SK-N-SH (cell line): ENCODE data around the gene GPR162.

Experiments
- EP300 ChIP-seq, 2 experiments: IDR thresholded peaks; 2 replicates each; pipeline versions ENCODE4 v1.4.0 to v1.6.1; 2012; ENCODE audit warnings: borderline replicate concordance in 1 of 2, low read depth in 1 of 2, low read length in 1 of 2
- FOXJ3 ChIP-seq: sonication (generic); formaldehyde crosslinking; IDR thresholded peaks from 2 replicates; pipeline ENCODE4 v1.5.1; 2020; ENCODE audit warnings: mild to moderate bottlenecking, missing genetic modification reagents
- MXI1 ChIP-seq: IDR thresholded peaks from 2 replicates; pipeline ENCODE4 v1.6.1; 2012; ENCODE audit warnings: mild to moderate bottlenecking, low read depth, low read length, improper control_type of control experiment
- POLR2AphosphoS5 ChIP-seq: IDR thresholded peaks from 2 replicates; pipeline ENCODE4 v1.6.1; 2012; ENCODE audit warnings: low read depth, low read length
- RAD21 ChIP-seq: IDR thresholded peaks from 2 replicates; pipeline ENCODE4 v1.6.1; 2012; ENCODE audit warnings: mild to moderate bottlenecking, low read length
- RCOR1 ChIP-seq: fragments of 150-350 bp; IDR thresholded peaks from 2 replicates; pipeline ENCODE4 v1.6.1; 2017; ENCODE audit warnings: antibody characterized with exemption, low read length
- RXRA ChIP-seq: IDR thresholded peaks from 2 replicates; pipeline ENCODE4 v1.4.0; 2012; ENCODE audit warnings: low read depth, mild to moderate bottlenecking, borderline replicate concordance
- SIN3A ChIP-seq: IDR thresholded peaks from 2 replicates; pipeline ENCODE4 v1.6.1; 2012; ENCODE audit warnings: low read depth, mild to moderate bottlenecking, low read length, moderate library complexity, borderline replicate concordance
- TAF1 ChIP-seq: IDR thresholded peaks from 2 replicates; pipeline ENCODE4 v1.6.1; 2012; ENCODE audit warnings: low read depth, mild to moderate bottlenecking, low read length, moderate library complexity, borderline replicate concordance
- TEAD4 ChIP-seq: IDR thresholded peaks from 2 replicates; pipeline ENCODE4 v1.4.0; 2012; ENCODE audit warnings: mild to moderate bottlenecking, borderline replicate concordance; ENCODE audit not compliant: insufficient read depth
- YY1 ChIP-seq: IDR thresholded peaks from 2 replicates; pipeline ENCODE4 v1.4.0; 2012; ENCODE audit warnings: low read depth, mild to moderate bottlenecking
- TF ChIP-seq, protein P1 (sequence below): fragments of 200-600 bp; sonication (generic); IDR thresholded peaks from 2 replicates; pipeline ENCODE4 v1.6.1; 2017; ENCODE audit warnings: antibody characterized with exemption, mild to moderate bottlenecking, moderate library complexity
- TF ChIP-seq, protein P2 (sequence below): IDR thresholded peaks from 2 replicates; pipeline ENCODE4 v1.4.0; 2012; ENCODE audit warnings: low read depth

DNA sequence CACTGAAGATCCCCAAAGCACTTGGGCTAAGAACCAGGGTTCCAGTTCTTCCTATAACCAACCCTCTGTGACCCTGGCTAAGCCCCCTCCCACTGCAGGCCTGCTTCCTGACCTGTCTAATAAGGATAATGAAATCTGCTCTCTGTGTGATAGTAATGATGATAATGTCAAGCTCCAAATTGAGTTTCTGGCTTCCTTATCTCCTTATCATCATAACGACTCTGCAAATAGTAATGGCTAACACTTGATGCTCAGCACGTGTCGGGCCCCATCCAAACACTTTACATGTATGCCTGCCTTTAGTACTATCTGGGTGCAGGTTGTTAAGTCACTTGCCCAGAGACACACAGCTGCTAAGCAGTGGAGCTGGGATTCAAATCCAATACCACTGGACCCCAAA, 5.0 kb upstream of the GPR162 start:
- TF ChIP-seq, protein P1, sequence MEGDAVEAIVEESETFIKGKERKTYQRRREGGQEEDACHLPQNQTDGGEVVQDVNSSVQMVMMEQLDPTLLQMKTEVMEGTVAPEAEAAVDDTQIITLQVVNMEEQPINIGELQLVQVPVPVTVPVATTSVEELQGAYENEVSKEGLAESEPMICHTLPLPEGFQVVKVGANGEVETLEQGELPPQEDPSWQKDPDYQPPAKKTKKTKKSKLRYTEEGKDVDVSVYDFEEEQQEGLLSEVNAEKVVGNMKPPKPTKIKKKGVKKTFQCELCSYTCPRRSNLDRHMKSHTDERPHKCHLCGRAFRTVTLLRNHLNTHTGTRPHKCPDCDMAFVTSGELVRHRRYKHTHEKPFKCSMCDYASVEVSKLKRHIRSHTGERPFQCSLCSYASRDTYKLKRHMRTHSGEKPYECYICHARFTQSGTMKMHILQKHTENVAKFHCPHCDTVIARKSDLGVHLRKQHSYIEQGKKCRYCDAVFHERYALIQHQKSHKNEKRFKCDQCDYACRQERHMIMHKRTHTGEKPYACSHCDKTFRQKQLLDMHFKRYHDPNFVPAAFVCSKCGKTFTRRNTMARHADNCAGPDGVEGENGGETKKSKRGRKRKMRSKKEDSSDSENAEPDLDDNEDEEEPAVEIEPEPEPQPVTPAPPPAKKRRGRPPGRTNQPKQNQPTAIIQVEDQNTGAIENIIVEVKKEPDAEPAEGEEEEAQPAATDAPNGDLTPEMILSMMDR: no peak
- peak; percentile 89 for TF ChIP-seq MXI1
- peak in 1 of 2 experiments; percentile 85; a peak in 2 of 4 replicates for TF ChIP-seq EP300 (IDR thresholded peaks at IDR 0.05; ENCODE audit: borderline replicate concordance in 1 of 2, low read depth in 1 of 2, low read length in 1 of 2)
- TF ChIP-seq, protein P2, sequence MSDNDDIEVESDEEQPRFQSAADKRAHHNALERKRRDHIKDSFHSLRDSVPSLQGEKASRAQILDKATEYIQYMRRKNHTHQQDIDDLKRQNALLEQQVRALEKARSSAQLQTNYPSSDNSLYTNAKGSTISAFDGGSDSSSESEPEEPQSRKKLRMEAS: no peak
- TF ChIP-seq YY1: no peak
- TF ChIP-seq TEAD4: no peak
- TF ChIP-seq RAD21: no peak
- TF ChIP-seq RCOR1: peak; percentile 67; the same call in 1 of the 2 replicates
- TF ChIP-seq TAF1: no peak
- TF ChIP-seq POLR2AphosphoS5: no peak
- peak; percentile 31; the same call in 1 of the 2 replicates for TF ChIP-seq FOXJ3
- no peak for TF ChIP-seq SIN3A
- TF ChIP-seq RXRA: no peak
